Activated T-cell treated with anti-CD3 and anti-CD28 coated beads for 4 hours (primary cell): Measurements from ENCODE around the gene NOXA1.

Experiments used
- DNase-seq: peaks from one replicate; pipeline ENCODE4 v3.0.0-alpha.2; 2020

Gene NOXA1

GRCh38 chr9:137470785-137471184 lies 47.6 kb downstream of the NOXA1 start:
- DNase-seq: no peak

GRCh38 chr9:137474271-137474670 lies 51.1 kb downstream of the NOXA1 start:
- no peak for DNase-seq

- no peak for DNase-seq
Measured at GRCh38 chr9:137475666-137476065, 52.5 kb downstream of the NOXA1 start.

GRCh38 chr9:137476856-137477255 lies 53.7 kb downstream of the NOXA1 start:
- no peak for DNase-seq

DNA sequence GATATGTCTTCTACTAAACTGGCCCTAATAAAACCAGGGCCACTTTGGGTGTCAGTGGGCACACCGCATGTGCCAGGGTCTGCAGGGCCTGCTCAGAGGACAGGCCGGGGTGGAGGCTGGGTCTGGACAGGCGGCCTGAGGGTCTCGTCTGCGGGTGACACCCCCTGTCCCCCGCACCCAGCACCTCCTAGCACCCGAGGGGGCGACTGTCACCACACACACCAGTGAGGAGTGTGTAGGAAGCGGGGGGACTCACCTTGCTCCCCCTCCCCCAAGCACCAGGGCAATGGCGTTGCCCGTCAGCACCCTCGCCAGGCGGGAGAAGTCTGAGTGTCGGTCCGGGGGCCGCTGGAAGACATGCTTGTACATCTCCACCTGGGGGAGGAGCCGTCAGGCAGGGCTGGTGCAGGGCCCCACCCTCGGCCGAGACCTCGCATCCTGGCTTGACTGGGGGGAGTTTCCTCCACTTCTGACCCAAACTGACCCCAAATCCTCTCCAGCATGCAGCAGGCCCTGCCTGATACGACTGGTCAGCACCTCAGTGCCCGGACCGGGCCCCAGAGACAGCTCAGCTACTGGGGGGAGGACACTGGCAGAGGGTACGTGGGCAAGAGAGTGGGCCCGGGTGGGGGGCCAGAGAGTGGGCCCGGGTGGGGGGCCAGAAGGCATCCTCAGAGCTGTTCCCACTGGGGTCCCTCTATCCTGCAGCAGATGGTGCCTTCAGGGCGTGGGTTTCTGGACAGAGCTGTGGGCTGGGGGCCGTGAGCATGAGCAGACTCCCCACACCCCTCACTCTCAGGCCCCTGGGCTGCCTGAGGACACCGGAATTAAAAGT lies 54.8 kb downstream of the NOXA1 start:
- no peak for DNase-seq

GRCh38 chr9:137478613-137478961 lies 55.4 kb downstream of the NOXA1 start:
- DNase-seq: no peak

- no peak for DNase-seq
Measured at GRCh38 chr9:137478962-137479861, 56.0 kb downstream of the NOXA1 start.

DNA sequence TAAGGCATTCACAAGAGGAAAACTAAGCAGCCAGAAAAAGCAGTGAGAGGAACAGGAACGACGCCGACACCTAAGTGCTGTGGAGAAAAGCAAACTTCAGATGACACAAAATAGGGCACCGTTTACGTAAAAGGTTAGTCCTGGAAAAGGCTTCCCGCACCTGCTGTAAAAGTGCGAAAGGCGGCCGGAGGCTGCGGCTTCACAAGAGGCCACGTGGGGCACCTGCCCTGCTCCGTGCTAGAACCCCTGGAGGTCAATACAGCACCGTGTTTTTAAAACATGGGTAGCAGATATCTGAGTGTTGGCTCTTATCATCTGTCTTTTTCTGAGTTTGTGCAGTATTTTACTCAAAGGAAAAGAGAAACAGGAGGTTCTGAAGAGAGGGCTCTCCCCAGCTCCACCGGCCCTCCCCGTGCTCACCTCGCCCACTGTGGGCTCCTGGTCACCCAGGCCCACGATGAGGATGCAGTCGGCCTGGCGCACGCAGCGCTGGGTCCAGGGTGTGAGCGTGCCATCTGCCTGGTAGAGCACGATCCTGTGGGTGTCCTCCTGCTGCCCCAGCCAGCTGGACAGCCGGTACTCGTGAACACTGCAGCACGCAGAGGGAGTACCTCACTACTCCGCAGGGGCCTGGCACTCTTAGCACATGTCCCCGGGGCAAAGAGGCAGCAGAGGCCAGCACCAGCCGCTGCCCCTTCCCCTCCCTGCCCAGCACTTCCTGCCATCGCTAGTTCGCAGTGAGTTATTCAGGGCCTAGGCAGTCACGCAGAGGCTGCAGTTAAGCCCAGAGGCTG lies 56.9 kb downstream of the NOXA1 start:
- no peak for DNase-seq

GRCh38 chr9:137480686-137481683 lies 57.8 kb downstream of the NOXA1 start:
- no peak for DNase-seq

DNA sequence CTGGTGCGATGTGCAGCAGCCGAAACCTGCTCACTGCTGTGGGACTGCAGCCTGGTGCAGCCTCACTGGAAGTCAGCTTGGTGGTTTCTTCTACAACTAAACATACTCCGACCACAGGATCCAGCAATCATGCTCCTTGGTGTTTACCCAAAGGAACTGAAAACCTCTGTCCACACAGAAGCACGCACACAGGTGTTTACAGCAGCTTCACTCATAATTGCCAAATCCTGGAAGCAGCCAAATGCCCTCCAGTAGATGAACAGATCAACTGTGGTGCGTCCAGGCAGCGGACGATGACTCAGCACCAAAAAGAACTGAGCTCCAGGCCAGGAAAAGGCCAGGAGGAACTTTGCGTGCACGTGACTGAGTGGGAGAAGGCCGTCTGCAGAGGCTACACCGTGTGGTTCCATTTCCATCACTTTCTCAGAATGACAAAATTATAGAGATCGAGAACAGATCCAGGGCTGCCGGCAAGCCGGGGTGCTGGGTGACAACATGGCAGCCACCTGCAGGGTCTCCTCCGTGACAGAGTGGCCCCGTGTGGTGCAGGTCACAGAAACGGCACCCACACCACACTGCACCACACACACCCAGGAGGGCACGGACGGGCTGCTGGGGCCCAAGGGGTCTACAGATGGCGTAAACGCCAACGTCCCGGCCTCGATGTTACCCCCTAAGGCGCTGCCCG lies 59.0 kb downstream of the NOXA1 start:
- no peak for DNase-seq
